GM21825 (cell line): ENCODE results near the gene PPIE.

Experiments
- ATAC-seq: cut with Tn5 transposase; IDR thresholded peaks from one replicate; pipeline ENCODE4 v1.9.1; 2021; ENCODE audit warnings: mild to moderate bottlenecking, moderate library complexity; ENCODE audit not compliant: unreplicated experiment

PPIE gene

DNA sequence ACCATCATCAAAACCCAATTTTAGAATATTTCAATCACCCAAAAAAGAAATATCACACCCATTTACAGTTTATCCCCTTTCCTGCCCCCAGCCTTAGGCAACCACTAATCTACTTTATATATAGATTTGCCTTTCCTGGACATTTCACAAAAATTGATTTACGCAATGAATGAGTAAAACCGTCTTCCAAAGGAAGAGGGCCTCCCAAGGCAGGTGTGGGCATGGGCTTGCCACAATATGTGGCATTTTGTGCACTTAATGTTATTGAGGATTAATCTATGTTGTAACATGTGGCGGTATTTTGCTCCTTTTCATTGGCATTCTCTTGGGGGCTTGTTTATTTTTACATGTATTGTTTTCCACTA is 61.8 kb downstream of the PPIE start:
- ATAC-seq: no peak

DNA sequence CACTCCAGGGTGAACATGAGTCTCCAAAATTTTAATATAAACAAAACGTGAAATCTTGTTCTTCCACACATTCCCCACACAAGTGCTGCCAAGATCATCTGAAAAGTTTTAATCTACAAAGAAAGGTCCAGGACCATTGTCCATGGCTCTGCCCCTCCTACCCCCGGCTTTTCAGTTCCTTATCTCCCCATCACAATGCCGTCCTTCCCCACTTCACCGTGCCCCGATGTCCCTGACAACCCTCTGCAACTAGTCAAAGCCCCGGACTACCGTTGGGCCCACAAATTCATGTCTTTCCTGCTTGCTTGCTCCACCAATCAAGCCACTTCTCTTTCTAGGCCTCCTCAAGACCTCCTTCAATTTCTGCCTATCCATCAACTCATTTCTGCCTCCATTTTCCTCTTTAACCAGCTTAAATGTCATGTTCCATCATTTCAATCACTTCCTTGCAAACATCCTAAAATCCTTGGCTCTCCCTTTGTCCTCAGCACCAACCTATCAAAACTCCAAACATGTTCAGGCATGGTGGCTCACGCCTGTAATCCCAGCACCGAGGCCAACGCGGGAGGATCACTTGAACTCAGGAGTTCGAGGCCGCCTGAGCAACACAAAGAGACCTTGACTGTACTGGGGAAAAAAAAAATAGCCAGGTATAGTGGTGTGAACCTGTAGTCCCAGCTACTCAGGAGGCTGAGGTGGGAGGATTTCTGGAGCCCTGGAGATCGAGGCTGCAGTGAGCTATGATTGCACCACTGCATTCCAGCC is 64.0 kb downstream of the PPIE start:
- ATAC-seq: no peak

DNA sequence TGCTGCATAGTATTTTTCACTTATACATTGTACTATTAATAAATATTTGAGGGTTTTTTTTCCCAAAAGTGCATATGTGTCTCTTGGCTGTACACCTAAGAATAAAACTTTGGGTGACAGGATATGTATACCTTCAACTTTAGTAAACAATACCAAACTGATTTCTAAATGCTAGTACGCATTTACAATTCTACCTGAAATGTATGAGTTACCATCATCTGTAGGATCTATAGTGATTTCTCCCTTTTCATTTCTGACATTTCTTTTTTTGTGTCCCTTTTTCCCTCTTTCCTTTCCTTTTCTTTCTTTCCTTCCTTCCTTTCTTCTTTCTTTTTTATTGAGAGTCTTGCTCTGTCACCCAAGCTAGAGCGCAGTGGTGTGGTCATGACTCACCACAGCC is 66.7 kb downstream of the PPIE start:
- no peak for ATAC-seq

DNA sequence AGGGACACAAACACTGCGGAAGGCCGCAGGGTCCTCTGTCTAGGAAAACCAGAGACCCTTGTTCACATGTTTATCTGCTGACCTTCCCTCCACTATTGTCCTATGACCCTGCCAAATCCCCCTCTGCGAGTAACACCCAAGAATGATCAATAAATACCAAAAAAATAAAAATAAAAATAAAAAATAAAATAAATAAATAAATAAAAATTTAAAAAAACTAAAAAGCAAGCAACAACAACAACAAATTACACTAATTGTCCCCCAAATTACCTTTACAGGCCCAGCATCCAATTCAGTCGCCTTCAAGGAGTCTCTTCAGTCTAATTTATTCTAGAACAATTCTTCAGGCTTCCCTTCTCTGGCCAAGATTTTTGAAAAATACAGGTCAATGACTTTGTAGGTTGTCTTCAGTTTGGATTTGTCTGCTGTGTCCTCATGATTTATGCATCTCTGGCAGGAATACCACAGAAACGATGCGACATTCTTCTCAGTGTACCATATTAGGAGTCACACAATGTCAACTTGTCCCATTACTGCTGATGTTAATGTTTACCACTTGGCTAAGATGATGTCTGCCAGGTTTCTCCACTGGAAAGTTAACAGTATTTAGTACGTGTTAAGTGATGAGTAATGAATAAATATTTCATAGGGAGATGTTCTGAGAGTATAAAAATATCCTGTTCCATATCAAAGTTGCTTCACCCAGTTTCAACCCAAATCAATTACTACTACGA is 70.3 kb downstream of the PPIE start:
- no peak for ATAC-seq

DNA sequence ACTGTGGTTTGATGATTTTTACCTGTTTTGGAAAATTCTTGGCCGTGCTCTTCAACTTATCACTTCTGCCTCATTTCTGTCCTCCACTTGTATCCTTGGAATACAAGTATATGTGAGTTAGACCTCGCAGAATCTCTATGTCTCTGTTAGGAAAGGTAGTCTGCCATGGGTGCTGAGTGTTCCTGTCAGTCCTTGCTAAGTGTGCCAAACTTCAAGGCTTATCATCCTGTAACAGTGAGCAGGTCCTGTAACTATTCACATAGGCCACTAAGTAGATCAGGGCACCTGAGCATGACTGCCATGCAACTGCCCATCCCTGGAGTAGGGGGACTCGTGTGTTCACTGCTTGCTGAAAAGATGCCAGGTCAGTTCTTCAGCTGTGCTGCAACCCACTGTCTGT is 74.2 kb downstream of the PPIE start:
- ATAC-seq: no peak
